ENCODE measurements around the gene CKS2. TPM values are rescaled to one million over a fixed set of nuclear protein-coding genes. Genes with fewer than 3 reads are reported as not detected.

Gene CKS2
- total RNA-seq, 1 experiment from 2014 or later = 260 TPM

GRCh38 chr9:89352874-89353649 is 42.1 kb downstream of the CKS2 start:
- Histone ChIP-seq H3K27me3 (ENCODE audit: insufficient read depth, low read depth) (no peaks in the 10 kb centered on the region), H3K9me2 (ENCODE audit: insufficient read depth) (no peaks in the 10 kb centered on the region), H3K4me2 (no peak overlapping the region), H3K36me3 (ENCODE audit: low read depth) (peaks cover 3% of the 10 kb centered on the region; the same call in 1 of the 2 replicates), H3K9me3 (ENCODE audit: insufficient read depth, low read depth) (no peaks in the 10 kb centered on the region), H2AFZ (no peak overlapping the region), H4K20me1 (ENCODE audit: insufficient read depth) (peaks cover 3% of the 10 kb centered on the region; the same call in 1 of the 2 replicates), H3F3A (ENCODE audit: insufficient read depth, low read depth) (no peaks in the 10 kb centered on the region), H3K4me3 (no peak overlapping the region), H3K27ac (no peak overlapping the region), H3K4me1 (replicated peaks; ENCODE audit: insufficient read depth) (no peaks in the 10 kb centered on the region), H3K79me2 (ENCODE audit: low read depth) (no peaks in the 10 kb centered on the region)
- BruUV-seq (replicated peaks) = no TSS peak
- ChIA-PET CTCF (no interaction called here), POLR2A (ENCODE audit: unreplicated experiment) (no interaction called here)
- TF ChIP-seq EZH2 (IDR thresholded peaks at IDR 0.05; ENCODE audit: low read depth) = no peak
- no peak for TF ChIP-seq CTCF (conservative IDR thresholded peaks at IDR 0.05)
- intact Hi-C loops (cut with micrococcal nuclease; ENCODE audit: unreplicated experiment) = no loop called here
- DNase-seq = no peak

DNA sequence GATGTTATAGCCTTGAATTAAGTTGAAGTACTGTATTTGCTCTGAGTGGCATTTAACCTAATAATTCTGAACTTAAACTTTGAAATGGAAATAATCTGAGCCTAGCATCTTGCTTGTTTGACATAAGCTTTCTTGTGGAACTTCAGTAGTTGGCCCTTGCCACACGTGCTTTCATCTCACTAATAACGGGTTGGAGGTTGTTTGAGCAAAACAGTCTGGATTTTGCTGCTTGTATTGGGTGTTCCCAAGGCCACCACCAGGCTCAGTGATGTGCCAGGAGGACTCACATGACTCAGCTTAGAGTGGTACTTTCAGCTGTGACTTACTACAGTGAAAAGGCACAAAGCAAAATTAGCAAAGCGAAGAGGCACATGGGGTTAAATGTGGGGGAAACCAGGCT is 43.0 kb downstream of the CKS2 start:
- intact Hi-C loops (cut with micrococcal nuclease; ENCODE audit: unreplicated experiment) = no loop called here
- TF ChIP-seq CTCF (conservative IDR thresholded peaks at IDR 0.05) (no peak), EZH2 (IDR thresholded peaks at IDR 0.05; ENCODE audit: low read depth) (no peak)
- Histone ChIP-seq H3K4me2 (no peak overlapping the region), H4K20me1 (ENCODE audit: insufficient read depth) (peaks cover 3% of the 10 kb centered on the region; the same call in 1 of the 2 replicates), H3K9me2 (ENCODE audit: insufficient read depth) (no peaks in the 10 kb centered on the region), H3K36me3 (ENCODE audit: low read depth) (peaks cover 8% of the 10 kb centered on the region), H2AFZ (no peak overlapping the region), H3K27me3 (ENCODE audit: insufficient read depth, low read depth) (no peaks in the 10 kb centered on the region), H3K4me1 (replicated peaks; ENCODE audit: insufficient read depth) (no peaks in the 10 kb centered on the region), H3K27ac (no peak overlapping the region), H3K79me2 (ENCODE audit: low read depth) (no peaks in the 10 kb centered on the region), H3K4me3 (no peak overlapping the region), H3K9me3 (ENCODE audit: insufficient read depth, low read depth) (no peaks in the 10 kb centered on the region), H3F3A (ENCODE audit: insufficient read depth, low read depth) (no peaks in the 10 kb centered on the region)
- ChIA-PET CTCF (no interaction called here), POLR2A (ENCODE audit: unreplicated experiment) (no interaction called here)
- BruUV-seq (replicated peaks) = no TSS peak
- DNase-seq = no peak

- no peaks in the 10 kb centered on the region for H3F3A ChIP-seq (ENCODE audit: insufficient read depth, low read depth)
- no peaks in the 10 kb centered on the region for H3K9me2 ChIP-seq (ENCODE audit: insufficient read depth)
- H3K36me3 ChIP-seq (ENCODE audit: low read depth) = peaks cover 11% of the 10 kb centered on the region
- TF ChIP-seq EZH2 (IDR thresholded peaks at IDR 0.05; ENCODE audit: low read depth) (no peak), CTCF (conservative IDR thresholded peaks at IDR 0.05) (no peak)
- ChIA-PET CTCF (no interaction called here), POLR2A (ENCODE audit: unreplicated experiment) (no interaction called here)
- H4K20me1 ChIP-seq (ENCODE audit: insufficient read depth) = peaks cover 3% of the 10 kb centered on the region; the same call in 1 of the 2 replicates
- H2AFZ ChIP-seq = no peak overlapping the region
- no peaks in the 10 kb centered on the region for H3K9me3 ChIP-seq (ENCODE audit: insufficient read depth, low read depth)
- no TSS peak for BruUV-seq (replicated peaks)
- H3K4me3 ChIP-seq = no peak overlapping the region
- H3K27ac ChIP-seq = no peak overlapping the region
- no peak overlapping the region for H3K4me2 ChIP-seq
- H3K27me3 ChIP-seq (ENCODE audit: insufficient read depth, low read depth) = no peaks in the 10 kb centered on the region
- no peaks in the 10 kb centered on the region for H3K79me2 ChIP-seq (ENCODE audit: low read depth)
- no peaks in the 10 kb centered on the region for H3K4me1 ChIP-seq (replicated peaks; ENCODE audit: insufficient read depth)
- no peak for DNase-seq
- intact Hi-C loops (cut with micrococcal nuclease; ENCODE audit: unreplicated experiment) = no loop called here
Observed at GRCh38 chr9:89354471-89354870, 43.5 kb downstream of the CKS2 start.
